HG02610 (cell line): ENCODE data around the gene MED27.
"Not testable (repeated sequence)": the region's sequence is repeated elsewhere in the genome, so short reads cannot be mapped to it uniquely, and the experiment has no call there.

Source experiments
- ATAC-seq: cut with Tn5 transposase; IDR thresholded peaks from one replicate; pipeline ENCODE4 v1.9.1; 2021; ENCODE audit warnings: mild to moderate bottlenecking, moderate library complexity; ENCODE audit not compliant: unreplicated experiment

The MED27 gene

GRCh38 chr9:132077881-132078698 is 1.6 kb downstream of the MED27 start:
- ATAC-seq: no peak

- no peak for ATAC-seq
These were observed 3.8 kb downstream of the MED27 start for GRCh38 chr9:132075853-132076252.

DNA sequence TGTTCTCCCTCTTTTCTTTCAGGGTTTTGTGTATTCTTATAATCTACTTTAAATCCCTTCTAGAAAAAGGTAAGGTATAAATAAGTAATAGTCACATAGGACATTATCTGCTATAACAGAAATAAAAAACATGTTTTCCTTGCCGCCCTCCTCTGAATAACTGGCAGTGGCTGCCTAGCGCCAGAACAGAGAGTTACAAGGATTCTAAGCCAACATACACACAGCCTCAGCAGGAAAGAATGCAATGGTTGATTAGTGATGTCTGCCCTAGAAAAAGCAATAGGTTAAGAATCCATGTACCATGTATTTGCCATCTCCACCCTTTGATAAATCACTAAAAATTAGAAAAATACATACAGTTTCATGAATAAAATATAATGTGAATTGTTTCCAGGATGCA is 4.9 kb downstream of the MED27 start:
- no peak for ATAC-seq

GRCh38 chr9:132071847-132072507 is 7.7 kb downstream of the MED27 start:
- no peak for ATAC-seq

- ATAC-seq: no peak
These were observed 10.4 kb downstream of the MED27 start for GRCh38 chr9:132069046-132069898.

DNA sequence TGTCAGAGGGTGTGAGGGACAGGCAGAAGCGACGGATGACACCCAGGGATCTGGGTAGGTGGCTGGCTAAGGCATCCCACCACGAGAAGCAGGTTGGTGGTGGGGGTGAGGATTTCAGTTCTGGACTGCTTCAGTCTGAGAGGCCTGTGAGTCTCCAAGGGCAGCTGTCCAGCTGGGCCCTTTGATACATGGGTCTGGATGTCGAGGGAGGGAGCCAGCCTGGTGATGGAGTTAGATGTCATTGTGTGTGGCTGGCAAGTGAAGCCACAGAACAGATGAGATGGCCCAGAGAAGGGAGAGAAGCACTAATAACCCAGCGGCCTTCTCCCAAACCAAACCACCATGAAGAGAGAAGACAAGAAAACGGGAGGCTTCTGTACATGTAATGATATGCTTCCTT is 11.1 kb downstream of the MED27 start:
- no peak for ATAC-seq

DNA sequence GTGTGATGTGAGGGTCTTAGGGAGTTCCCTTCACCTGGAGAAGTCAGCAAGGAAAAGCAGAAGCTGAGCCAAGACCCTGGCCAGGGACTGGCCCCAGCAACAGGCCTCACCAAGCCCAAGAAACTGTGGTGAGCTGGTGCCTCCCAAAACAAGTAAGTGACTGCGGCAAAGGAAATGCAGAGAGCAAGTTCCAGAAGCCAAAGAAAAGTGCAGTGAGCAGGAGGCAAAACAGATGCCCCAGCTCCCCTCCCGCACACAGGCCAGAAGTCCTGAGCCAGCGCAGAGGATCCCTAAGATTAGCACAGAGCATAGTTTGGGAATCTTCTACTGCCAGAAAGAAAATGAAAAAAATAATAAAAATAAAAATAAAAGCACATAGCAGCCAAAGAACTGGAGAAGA is 13.2 kb downstream of the MED27 start:
- no peak for ATAC-seq

- ATAC-seq: no peak
These were observed 13.6 kb downstream of the MED27 start for GRCh38 chr9:132066057-132066456.

- no peak for ATAC-seq
These were observed 16.4 kb downstream of the MED27 start for GRCh38 chr9:132063281-132063680.

DNA sequence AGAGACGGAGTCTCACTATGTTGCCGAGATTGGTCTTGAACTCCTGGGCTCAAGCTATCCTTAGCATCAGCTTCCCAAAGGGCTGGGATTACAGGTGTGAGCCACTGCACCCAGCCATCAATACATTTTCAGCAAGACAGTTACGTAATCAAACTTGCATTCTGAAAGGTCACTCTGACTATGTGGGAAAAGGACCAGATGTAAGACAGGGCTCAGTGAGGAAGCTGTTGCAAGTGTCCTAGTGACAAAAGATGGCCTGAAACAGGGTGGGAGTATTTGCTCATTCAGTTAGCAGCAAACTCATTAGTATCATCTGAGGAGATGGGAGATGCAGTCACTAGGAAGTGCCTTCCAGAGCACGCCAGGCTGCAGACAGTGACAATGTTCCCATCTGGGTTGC is 16.9 kb downstream of the MED27 start:
- no peak for ATAC-seq

DNA sequence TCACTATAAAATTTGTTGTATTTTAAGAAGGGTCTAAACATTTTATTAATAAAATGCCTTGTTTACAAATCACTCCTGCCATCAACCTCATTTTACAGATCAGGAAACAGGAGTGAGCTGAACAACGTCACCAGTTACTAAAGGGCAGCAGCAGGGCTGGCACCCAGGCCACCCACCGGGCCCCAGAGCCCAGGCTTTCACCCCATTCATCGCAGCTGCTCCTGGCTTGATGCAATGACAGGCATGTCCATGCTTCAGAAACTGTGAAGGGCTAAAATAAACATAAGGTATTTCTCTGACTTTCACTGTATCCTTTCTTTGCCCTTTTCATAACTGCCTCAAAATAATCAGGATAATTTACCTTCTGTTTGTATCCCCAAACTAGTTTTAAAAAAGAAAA is 18.1 kb downstream of the MED27 start:
- ATAC-seq: no peak

- ATAC-seq: no peak
These were observed 20.3 kb downstream of the MED27 start for GRCh38 chr9:132059361-132059760.

DNA sequence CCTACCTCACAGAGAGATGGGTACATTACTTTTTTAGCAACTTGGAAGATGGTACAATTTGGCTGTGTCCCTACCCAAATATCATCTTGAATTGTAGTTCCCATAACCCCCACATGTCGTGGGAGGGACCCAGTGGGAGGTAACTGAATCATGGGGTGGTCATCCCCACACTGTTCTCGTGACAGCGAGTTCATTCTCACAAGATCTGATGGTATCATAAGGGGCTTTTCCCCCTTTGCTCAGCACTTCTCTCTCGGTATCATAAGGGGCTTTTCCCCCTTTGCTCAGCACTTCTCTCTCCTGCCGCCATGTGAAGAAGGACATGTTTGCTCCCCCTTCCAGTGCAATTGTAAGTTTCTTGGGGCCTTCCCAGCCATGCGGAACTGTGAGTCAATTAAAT is 21.4 kb downstream of the MED27 start:
- ATAC-seq: not testable (repeated sequence)

GRCh38 chr9:132056717-132057560 is 22.7 kb downstream of the MED27 start:
- no peak for ATAC-seq

DNA sequence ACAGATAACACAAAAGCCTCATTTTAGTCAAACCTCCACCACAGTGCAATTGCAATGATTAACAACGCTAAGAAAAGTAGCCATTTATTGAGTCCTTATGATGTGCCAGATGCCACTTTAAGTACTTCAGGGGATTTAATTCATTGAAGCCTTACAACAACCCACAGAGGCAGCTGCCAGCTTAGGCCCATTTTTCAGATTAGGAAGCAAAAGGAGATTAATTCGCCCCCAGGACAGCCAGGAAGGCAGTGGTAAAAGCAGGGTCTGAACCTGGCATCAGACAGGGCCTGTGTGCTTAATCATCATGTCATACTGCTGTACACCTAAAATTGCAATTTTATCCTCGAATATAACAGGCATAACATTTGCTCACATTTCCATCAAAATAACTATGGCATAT is 23.9 kb downstream of the MED27 start:
- no peak for ATAC-seq

- no peak for ATAC-seq
These were observed 25.6 kb downstream of the MED27 start for GRCh38 chr9:132054024-132054423.

DNA sequence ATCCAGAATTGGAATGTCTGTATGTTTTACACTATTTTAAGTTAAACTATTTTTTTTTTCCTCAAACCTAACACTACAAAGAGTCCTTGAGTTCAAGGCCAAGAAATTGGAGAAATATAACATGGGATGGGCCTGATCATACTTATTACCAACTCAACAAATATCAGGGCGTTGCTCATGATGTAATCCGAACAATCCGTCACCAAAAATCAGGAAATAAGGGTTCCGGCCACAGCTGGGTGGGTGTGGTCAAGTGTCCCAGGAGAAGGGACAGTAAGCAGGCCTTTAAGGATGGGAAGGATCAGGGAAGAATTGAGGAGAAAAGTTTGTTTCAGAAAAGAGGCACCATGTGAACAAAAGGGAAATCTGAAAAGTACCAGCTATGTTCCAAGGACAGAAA is 29.8 kb downstream of the MED27 start:
- no peak for ATAC-seq

DNA sequence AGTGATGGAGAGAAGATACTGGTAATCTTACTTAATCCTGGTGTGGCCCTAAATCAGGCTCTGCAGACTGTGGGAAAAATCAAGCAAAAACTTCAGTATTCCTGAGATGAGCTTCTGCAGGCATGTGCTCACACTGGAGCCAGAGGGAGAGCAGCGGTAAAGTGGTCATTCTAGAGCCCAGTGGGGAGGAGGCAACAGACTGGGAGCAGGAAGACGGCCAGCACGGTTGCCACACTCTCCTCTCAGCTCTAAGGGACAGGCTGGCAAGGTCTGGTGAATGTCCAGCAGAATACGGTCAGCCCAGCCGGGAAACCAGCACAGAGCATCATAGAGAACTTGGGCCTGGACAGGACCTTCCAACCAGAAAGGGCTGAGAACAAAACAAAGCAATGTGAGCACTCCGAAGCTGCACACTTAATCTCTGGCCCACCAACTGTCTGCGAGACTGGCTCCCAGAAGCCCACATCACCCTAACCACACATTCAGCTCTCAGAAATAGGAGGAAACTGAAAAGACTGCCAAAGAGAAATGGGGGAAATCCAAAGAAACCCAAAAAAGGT is 30.3 kb downstream of the MED27 start:
- ATAC-seq: no peak

DNA sequence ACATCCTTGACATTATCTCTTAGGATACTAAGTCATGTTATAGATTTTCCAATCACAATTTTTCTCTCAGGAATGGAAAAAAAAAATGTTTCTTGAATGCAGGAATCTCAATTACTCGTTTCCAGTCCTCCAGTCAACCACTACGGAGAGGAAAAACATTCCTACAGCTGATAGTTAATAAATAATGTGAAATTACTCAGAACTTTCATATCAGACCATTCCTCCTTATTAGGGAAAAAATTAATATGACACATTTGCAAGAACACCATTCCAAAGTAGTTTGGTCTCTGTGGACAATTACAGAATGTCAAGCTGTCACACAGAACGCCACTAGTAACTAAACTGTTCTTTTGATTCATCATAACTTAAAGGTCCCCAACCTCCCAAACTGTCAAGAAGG is 31.5 kb downstream of the MED27 start:
- ATAC-seq: no peak

GRCh38 chr9:132046456-132046855 is 33.2 kb downstream of the MED27 start:
- no peak for ATAC-seq
